ENCODE data around the gene SDK1.
A peak's percentile ranks its signal among the peaks of the same experiment; 100 is the strongest.

SDK1 gene

DNA sequence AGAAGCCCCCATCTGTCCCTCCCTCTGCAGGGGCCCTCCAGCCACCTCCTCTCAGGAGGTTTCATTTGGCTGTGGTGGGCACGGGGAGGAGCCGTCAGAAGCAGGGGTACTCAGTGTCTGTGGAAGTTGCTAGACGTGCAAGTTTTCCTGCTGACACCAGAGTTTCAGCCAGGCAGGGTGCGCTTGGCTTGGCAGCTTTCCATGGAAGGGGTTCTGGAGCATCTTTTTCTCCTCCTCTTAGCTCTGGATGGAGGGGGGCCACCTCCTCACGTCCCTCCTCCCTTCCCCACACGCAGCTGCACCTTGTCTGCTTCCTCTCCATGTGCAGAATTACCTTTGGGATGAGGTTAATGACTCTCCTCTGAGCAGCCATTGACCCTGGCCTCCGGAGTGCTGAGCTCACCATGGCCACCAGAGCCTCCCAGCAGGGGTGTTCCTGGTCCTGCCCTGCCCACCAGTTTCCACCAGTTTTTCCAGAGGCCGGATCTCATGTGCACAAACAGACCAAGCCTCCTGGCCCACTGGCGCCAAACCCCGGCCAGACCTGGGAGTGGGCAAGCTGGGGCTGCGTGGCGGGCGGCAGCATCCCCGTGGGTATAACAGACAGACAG, 801.3 kb downstream of the SDK1 start:
- DNase-seq (ENCODE audit: low spot score), result no peak
- no peak for TF ChIP-seq CTCF (conservative IDR thresholded peaks at IDR 0.05; ENCODE audit: low read depth)
- POLR2A ChIA-PET (ENCODE audit: low non-redundant PET), result no interaction called here
- CTCF ChIA-PET, result interaction anchor here (1.2 to 1.5 kb wide), 2 partner anchors 9 to 80 kb away, joined by 3 to 5 read pairs; no protein-coding TSS in a partner anchor
- no peak overlapping the region for H3K27ac ChIP-seq

GRCh38 chr7:4103352-4104091, 802.5 kb downstream of the SDK1 start:
- ChIA-PET POLR2A (ENCODE audit: low non-redundant PET) (interaction anchor here (0.6 kb wide), 1 partner anchor 25 kb away, joined by 3 read pairs; no protein-coding TSS in a partner anchor), CTCF (interaction anchor here (0.5 to 1.5 kb wide), 7 partner anchors 8 to 182 kb away, joined by 3 to 6 read pairs (median 3); no protein-coding TSS in a partner anchor)
- no peak overlapping the region for H3K27ac ChIP-seq
- TF ChIP-seq CTCF (conservative IDR thresholded peaks at IDR 0.05; ENCODE audit: low read depth), result peak; percentile 41
- DNase-seq (ENCODE audit: low spot score), result peak; percentile 72

- H3K27ac ChIP-seq, result no peak overlapping the region
- CTCF ChIA-PET, result no interaction called here
- POLR2A ChIA-PET (ENCODE audit: low non-redundant PET), result no interaction called here
- no peak for TF ChIP-seq CTCF (conservative IDR thresholded peaks at IDR 0.05; ENCODE audit: low read depth)
- no peak for DNase-seq (ENCODE audit: low spot score)
These were observed 806.8 kb downstream of the SDK1 start for GRCh38 chr7:4107839-4108238.

DNA sequence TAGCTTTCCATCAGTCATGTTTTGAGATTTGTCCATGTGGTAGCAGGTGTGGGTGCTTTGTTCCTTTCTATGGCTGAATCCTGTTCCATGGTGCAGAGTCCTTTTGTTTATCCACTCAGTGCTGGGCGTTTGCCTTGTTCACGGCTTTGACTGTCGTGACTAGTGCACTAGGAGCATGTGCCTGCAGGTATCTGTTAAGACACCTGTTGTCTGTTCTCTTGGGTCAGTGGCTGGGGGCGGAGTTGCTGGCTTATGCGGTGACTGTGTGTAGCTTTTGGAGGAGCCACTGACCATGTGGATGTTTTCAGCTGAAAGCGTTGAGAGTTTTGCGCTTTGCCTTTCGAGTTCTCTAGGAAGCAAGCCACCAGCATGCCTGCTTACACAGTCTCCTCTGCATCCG, 807.9 kb downstream of the SDK1 start:
- ChIA-PET POLR2A (ENCODE audit: low non-redundant PET) (no interaction called here), CTCF (no interaction called here)
- no peak overlapping the region for H3K27ac ChIP-seq
- TF ChIP-seq CTCF (conservative IDR thresholded peaks at IDR 0.05; ENCODE audit: low read depth), result no peak
- no peak for DNase-seq (ENCODE audit: low spot score)

DNA sequence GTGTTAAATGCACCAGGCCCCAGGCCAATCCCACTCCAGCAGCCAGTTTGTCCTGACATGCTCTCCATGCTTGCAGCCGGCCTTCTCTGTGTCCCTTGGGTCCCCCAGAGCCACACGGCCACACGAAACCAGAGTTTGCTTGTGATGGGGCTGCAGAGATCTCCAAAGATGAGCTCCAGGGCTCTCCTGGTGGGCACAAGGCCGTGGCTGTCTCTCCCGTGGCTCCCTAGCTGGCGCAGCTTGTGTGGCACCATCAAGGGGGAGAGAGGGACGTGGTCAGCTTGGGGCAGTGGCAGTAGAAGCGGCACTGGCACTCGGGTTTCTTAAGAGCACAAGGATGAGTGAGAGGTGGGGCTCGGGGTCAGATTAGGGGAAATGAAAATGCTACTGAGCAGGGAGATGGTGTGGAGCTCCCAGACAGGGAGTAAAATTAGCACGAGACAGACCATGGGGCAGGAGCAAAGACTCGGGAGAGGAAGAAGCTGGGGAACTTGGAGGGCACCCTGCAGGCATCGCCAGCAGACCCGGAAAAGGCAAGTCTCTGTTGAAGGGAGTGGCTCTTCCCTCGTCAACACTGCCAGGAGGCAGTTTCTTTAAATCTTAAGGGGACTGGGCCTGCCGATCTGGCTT, 808.5 kb downstream of the SDK1 start:
- no peak overlapping the region for H3K27ac ChIP-seq
- ChIA-PET POLR2A (ENCODE audit: low non-redundant PET) (no interaction called here), CTCF (no interaction called here)
- TF ChIP-seq CTCF (conservative IDR thresholded peaks at IDR 0.05; ENCODE audit: low read depth), result no peak
- no peak for DNase-seq (ENCODE audit: low spot score)

DNA sequence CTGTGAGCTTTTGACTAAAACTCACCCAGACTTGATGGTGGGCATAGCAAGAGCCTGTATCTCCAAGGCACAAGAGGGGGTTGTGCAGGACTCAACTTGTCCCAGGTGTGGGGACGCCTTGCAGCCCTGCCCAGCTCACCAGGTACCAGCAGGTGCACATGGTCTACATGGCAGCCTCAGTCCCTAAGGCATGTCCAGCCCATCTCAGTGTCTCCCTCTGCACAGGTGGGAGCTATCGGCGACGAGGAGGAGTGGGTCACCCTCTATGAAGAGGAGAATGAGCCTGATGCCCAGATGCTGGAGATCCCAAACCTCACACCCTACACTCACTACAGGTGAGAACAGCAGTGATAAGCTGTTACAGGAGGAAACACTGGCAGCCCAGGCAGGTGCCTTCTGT, 809.4 kb downstream of the SDK1 start:
- DNase-seq (ENCODE audit: low spot score), result no peak
- POLR2A ChIA-PET (ENCODE audit: low non-redundant PET), result no interaction called here
- CTCF ChIA-PET, result no interaction called here
- H3K27ac ChIP-seq, result no peak overlapping the region
- no peak for TF ChIP-seq CTCF (conservative IDR thresholded peaks at IDR 0.05; ENCODE audit: low read depth)
